GM12878 (cell line): Measurements from ENCODE around the gene CCDC68. TPM values are rescaled to one million over a fixed set of nuclear protein-coding genes. Genes with fewer than 3 reads are reported as not detected.

Experiments
- E2F4 ChIP-seq: IDR thresholded peaks from 2 replicates; pipeline ENCODE4 v1.6.1; 2012; ENCODE audit warnings: low read depth, low read length, improper control_type of control experiment
- E4F1 ChIP-seq: fragments of 450-650 bp; IDR thresholded peaks from 2 replicates; pipeline ENCODE4 v1.6.1; 2018; ENCODE audit warnings: borderline replicate concordance, mild to moderate bottlenecking; ENCODE audit not compliant: partially characterized antibody
- MEF2B ChIP-seq: fragments of 450-650 bp; IDR thresholded peaks from 2 replicates; pipeline ENCODE4 v1.6.1; 2018; ENCODE audit warnings: mild to moderate bottlenecking, moderate library complexity; ENCODE audit not compliant: partially characterized antibody, poor library complexity, severe bottlenecking
- RUNX3 ChIP-seq: IDR thresholded peaks from 2 replicates; pipeline ENCODE4 v1.6.1; 2012; ENCODE audit warnings: low read length, inconsistent platforms
- SKIL ChIP-seq: fragments of 450-650 bp; IDR thresholded peaks from 2 replicates; pipeline ENCODE4 v1.6.1; 2017; ENCODE audit warnings: mild to moderate bottlenecking, low read depth, inconsistent platforms; ENCODE audit not compliant: poor library complexity, severe bottlenecking
- TCF12 ChIP-seq: IDR thresholded peaks from 2 replicates; pipeline ENCODE4 v1.6.1; 2011; ENCODE audit warnings: low read depth, mild to moderate bottlenecking, low read length
- ZBED1 ChIP-seq: IDR thresholded peaks from 2 replicates; pipeline ENCODE4 v1.6.1; 2016; ENCODE audit warnings: borderline replicate concordance
- polyA plus RNA-seq, 11 experiments: library from polyadenylated mRNA; depleted of rRNA in 4 of 11; unstranded in 6 of 11; stranded (reverse) in 5 of 11; fragments of >200 nt; fragmentation: Nextera tagmentation in 4 of 11; fragmentation: Illumina TruSeq in 1 of 11; extraction: Ambion mirVana in 4 of 11; extraction: Trizol in 1 of 11; gene quantifications; 1 replicate in 1 of 11; 2 replicates in 10 of 11; pipeline versions ENCODE4 v1.2.1 to v1.2.3, GENCODE V29; 2011 to 2016; ENCODE audit warnings: inconsistent platforms in 2 of 11, missing spikeins in 2 of 11, low read depth in 1 of 11
- total RNA-seq, 4 experiments: library from RNA; depleted of rRNA in 3 of 4; stranded (reverse); fragments of >200 nt in 3 of 4; fragmentation: Illumina TruSeq in 1 of 4; extraction: Trizol in 1 of 4; gene quantifications; 2 replicates each; pipeline versions ENCODE4 v1.2.1 to v1.2.3, GENCODE V29; 2013 to 2021

CCDC68 gene
- total and polyA plus RNA-seq, 10 of the 15 experiments (the other 5 are each of a cell fraction or from before 2014, with no cell fraction given) = 0.04 TPM; not detected in 9

DNA sequence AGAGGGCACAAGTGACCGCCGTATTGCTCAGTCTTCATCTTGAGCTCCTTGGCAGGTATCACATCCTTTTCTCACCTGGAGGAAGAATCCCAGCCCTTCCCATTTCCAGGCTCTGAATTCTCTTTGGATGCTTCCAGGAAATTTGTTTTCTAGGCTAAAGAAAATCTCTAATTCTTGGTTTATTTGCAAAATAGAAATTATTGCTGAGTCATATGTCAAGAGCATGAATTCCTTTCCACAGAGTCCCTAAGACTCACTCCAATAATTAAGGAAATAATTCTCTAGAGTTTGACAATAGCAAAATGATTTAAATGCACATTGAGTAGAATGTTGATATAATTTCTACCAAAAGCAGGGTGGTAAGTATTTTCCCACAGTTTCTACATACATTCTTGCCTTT, 16.3 kb upstream of the CCDC68 start (continued):
- TF ChIP-seq SKIL (no peak), MEF2B (no peak), RUNX3 (no peak), TCF12 (no peak), E2F4 (no peak), ZBED1 (no peak), E4F1 (no peak)
